ENCODE measurements around the gene SYT7.
A peak's percentile ranks its signal among the peaks of the same experiment; 100 is the strongest.

SYT7 gene

DNA sequence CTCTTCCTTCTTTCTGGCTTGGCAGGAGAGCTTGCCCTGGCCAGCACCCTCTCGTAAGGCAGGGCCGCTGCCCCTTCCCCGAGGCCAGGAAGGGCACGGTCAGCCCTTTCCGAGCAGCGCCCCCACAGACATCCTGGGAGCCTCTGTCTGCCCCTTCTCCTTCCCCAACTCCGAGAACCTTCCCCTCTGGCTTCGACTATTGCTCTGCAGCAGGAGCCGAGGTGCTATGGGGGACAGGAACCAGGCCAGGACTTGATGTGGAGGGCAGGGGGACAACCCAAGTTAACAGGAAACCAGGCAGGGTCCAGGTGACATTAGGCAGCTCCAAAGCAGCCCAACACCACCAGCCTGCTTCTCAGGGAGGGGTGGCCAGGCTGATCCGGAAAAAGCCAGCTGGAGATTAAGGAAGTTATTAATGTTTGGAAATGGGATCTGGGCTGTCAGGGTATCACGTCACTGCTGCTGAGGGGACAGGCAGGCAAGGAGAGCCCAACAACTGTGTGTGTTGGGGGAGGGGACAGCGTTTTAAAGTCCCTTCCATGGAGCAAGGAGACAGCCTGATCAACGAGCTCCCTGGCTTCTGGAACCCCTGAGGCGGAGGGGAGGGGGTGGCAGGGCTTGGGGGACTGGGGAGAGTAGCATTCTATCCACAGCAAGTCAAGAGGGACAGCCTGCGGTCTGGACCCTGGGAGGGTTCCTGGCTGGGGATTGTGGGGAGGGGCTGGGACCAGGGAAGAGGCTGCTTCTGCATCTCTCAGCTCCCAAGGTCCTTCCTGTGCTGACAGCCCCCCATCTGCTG lies 27.3 kb downstream of the SYT7 start:
- DNase-seq (ENCODE audit: low spot score), result peak; percentile 63

DNA sequence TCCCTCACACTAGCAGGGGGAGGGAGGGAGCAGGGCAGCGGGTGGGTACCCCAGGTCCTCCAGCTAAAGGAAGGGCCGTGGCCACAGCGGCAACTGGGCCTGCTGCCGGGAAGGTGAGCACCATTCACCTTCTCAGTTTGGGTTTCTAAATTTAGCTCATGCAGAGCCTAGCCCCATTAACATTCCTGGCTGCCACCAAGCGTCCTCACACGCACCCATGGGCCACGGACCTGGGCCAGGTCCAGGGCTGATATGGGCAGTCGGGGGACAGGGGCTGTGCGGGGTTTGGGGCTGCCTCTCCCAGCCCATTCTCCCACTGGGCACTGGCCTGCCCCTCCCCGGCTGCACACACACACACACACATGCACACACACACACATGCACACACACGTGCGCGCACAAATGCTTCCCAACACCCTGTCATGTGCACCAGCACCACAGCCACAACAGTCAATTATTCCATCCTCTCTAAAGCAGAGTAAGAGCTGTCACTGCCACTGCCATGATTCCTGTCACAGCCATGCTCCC lies 28.7 kb downstream of the SYT7 start:
- DNase-seq (ENCODE audit: low spot score), result no peak

DNA sequence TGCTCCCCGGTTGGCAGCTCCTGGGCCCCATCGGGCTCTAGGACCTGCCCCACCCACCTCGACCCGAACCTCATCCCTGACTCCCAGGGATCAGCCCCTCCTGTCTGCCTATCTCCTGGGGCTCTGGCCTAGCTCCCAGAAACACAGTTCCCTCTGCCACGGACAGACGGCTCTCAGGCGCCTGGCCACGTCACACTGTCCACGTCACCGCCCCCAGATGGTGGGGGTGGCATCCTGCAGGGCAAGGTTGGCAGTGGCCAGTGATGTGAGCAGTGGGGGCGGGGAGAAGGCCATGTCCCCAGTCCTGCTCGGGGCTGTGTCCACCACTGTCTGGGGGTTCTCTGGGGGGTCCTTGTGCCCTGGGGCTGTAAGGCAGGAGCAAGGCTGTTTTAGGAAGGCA lies 29.2 kb downstream of the SYT7 start:
- DNase-seq (ENCODE audit: low spot score), result no peak

- DNase-seq (ENCODE audit: low spot score), result no peak
Observed at GRCh38 chr11:61550665-61551227, 30.1 kb downstream of the SYT7 start.

DNA sequence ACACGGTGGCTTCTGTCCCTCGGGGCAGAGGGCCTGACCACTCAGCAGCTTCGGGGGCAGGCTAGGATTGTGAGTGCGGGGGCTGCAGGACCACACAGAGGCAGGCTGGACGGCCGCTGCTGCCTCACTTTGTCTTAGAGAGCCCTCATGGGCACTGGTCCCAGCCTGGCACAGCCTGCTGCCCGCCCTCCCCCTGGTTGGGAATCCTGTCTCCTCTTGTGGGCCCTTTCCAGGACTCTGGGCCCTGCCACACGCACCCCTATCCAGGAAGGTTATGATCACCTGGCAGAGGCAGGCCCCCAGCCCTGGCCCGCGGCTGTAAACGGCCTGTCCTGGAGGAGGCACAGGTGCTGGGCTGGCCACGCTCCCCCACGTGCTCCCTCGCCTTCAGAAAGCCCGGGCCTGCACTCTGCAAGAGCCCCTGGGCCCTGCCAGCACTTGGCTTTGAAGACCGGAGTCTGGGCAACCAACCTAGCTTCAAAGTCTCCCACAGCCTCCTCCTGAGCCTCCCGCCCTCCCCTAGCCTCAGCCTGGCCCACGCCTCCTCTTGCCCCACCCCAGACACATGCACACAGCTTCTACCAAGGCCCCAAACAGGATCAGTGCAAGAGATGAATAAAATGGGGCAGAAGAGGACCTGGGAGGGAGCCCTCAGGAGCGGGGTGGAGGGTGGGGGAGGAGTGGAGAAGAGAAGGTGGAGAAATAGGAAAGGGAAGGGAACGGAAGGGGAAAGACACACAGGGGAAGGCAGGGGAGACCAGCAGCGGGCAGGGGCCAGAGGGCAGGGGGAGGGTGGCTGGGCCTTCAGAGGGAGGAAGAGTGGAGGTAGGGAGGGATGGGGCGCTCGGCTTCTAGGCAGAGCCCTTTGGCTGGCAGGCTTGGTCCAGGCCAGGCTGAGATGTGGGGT lies 31.0 kb downstream of the SYT7 start:
- DNase-seq (ENCODE audit: low spot score), result no peak

DNA sequence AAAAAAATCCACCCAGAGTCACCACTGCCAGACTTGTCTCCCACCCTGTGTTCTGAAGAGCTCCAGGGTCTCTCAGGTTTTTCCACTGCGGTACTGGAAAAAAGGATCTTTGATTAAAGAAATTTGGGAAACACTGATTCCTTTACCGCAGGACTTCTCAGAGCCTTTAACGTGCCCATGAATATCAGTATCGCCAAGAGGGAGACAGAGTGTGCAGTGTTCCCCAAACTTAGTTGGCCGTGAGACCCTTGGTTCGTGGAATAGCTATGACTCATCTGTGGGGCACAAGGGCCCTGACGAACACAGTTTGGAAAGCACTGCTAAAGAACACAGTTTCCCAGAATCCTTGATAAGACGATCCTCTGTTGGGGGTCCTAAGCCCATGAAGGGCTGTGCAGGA lies 31.7 kb downstream of the SYT7 start:
- no peak for DNase-seq (ENCODE audit: low spot score)

DNA sequence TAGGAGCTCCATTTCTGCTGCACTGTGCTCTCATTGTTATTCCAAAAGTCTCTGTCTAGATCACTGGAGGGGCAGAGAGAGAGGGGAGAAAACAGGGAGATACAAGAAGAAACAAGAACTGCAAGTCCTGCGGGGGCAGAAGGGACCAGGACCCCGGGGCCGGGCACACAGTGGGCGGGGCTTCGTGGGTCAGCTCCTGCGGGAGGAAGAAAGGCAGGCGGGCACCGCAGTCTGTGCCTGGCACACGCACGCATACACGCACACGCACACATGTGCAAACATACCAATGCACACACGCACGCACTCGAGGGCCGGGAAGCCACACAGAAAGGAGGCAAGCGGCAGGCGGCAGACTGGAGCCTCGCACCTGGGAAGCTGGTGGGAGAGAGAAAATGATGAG lies 33.6 kb downstream of the SYT7 start:
- DNase-seq (ENCODE audit: low spot score), result no peak

- DNase-seq (ENCODE audit: low spot score), result no peak
Observed at GRCh38 chr11:61546663-61547062, 34.2 kb downstream of the SYT7 start.

GRCh38 chr11:61545921-61546320 lies 35.0 kb downstream of the SYT7 start:
- no peak for DNase-seq (ENCODE audit: low spot score)

DNA sequence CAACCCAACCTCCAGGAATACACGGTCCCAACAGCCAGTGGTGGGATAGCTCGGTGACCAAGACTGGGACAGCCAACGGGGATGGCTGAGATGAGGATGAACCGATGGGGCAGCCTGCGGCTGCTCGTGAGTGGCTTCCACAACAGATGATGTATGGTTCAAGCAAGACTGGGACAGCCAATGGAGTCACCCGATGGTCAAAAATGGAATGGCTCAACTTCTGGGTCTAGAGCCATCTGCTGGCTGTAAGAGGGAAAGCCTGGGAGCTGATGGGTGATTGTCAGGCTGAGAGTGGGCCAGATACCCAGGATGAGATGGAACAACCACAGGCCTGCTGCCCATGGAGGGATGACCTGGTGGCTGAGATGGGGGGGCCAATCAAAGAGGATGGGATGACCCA lies 35.5 kb downstream of the SYT7 start:
- DNase-seq (ENCODE audit: low spot score), result peak; percentile 53

DNA sequence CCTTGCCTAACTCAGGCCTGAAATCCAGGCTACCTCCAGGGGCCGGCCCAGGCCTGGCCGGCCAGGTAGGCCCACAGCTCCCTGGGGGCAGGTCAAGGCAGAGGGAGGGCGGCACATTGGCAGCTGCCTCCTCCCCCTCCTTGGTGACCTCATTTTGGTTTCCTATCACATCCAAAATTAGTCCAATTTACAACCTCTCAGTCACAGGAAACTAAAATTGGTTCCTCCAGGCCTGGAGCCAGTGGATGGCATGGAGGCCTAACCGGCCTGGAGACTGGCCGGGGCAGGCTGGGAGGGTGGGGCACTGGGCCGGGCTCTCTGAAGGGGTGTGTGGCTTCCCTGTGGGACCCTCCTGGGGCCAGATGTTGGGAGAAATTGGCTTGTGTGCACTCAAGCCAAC lies 36.4 kb downstream of the SYT7 start:
- DNase-seq (ENCODE audit: low spot score), result no peak

- DNase-seq (ENCODE audit: low spot score), result no peak
Observed at GRCh38 chr11:61543606-61544306, 37.1 kb downstream of the SYT7 start.

DNA sequence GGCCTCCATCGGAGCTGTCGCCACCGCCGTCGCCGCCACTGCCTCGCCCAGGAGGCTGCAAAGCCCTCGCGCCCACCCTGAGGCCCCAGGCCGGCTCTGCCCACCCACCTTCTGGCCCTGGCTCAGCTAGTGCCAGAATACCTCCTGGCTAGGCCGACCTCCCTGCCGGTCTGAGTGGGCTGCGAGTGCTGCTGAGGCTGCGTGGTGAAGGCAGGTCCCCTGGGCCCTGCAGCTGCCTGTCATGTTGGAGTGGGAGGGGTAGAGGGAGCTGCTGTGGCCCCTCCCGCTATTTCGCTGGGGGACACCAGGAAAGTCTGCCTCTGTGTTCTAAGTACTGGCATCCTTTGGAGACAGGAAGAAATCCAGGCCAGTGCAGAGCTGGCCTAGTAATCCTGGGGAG lies 38.2 kb downstream of the SYT7 start:
- no peak for DNase-seq (ENCODE audit: low spot score)

- DNase-seq (ENCODE audit: low spot score), result no peak
Observed at GRCh38 chr11:61542024-61542461, 38.8 kb downstream of the SYT7 start.

GRCh38 chr11:61541598-61541997 lies 39.3 kb downstream of the SYT7 start:
- no peak for DNase-seq (ENCODE audit: low spot score)

DNA sequence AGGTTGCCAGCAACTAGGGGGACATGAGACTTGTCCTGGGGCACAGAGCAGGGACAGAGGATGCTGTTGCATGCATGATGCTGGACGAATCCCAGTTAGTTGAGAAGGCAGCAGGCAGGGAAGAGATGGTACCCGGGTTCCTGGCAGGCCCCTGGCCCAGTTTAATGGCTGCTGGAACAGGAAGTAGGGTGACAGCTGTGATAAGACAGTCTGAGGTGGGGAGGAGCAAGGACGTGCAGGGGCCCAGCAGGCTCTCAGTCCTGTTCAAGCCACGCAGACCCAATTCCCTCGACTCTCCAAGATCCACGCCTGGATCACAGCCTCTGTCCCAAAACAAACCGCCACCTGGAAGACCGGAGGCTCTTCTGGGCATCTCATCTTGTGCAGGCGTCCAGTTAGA lies 40.3 kb downstream of the SYT7 start:
- no peak for DNase-seq (ENCODE audit: low spot score)

GRCh38 chr11:61539831-61540357 lies 41.0 kb downstream of the SYT7 start:
- no peak for DNase-seq (ENCODE audit: low spot score)

DNA sequence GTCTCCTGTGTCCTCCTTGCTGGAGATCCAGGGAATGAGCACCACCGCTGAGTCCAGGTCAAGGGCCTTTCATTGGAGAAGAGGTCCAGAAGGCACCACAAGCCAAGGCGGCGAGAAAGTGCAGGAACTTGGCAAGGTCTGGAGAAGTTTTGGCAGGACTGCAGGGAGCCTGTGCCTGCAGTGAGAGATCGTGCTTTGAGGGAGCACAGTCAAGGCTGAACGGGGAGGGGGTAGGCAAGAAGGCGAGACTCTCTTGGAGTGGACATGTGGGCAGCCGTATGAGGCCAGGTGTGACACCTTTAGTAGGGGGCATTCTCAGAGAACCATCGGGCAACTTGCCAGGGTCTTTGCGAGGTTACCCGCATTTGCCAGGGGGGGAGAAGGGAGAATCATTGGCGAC lies 41.9 kb downstream of the SYT7 start:
- DNase-seq (ENCODE audit: low spot score), result no peak

DNA sequence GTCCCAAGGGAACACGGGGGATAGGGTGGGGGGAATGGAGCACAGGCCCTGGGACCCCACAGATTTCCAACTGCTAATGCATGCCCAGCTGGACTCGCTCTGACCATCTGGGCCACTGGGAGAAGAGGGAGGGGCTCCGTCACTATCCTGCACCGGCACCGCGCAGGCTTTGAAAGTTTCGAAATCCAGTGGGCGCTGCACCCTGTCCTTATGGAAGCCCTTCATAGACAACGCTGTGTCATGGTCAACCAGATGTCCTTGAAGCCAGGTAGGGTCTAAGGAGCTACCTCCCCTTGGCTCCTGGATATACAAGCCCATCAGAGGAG lies 42.3 kb downstream of the SYT7 start:
- DNase-seq (ENCODE audit: low spot score), result no peak

GRCh38 chr11:61537326-61537725 lies 43.5 kb downstream of the SYT7 start:
- DNase-seq (ENCODE audit: low spot score), result no peak

- no peak for DNase-seq (ENCODE audit: low spot score)
Observed at GRCh38 chr11:61536676-61537270, 44.1 kb downstream of the SYT7 start.

Measured in D341Med (cell line).